Mesothelial cell of epicardium (in vitro differentiated cells): ENCODE results near the gene CASP9. TPM values are rescaled to one million over a fixed set of nuclear protein-coding genes. Genes with fewer than 3 reads are reported as not detected.
"Not testable (repeated sequence)": the region's sequence is repeated elsewhere in the genome, so short reads cannot be mapped to it uniquely, and the experiment has no call there.

Experiments used
- DNase-seq, 2 experiments: peaks; one replicate each; pipeline ENCODE4 v3.0.0; 2021; ENCODE audit warnings: low spot score in 2 of 2; ENCODE audit not compliant: unreplicated experiment in 2 of 2
- H3K27ac Mint-ChIP-seq: 2 replicates; pipeline ENCODE4 v1.8.0; 2021; ENCODE audit warnings: mixed read lengths
- H3K27me3 Mint-ChIP-seq: 2 replicates; pipeline ENCODE4 v1.8.0; 2021; ENCODE audit warnings: low read depth, mixed read lengths
- H3K36me3 Mint-ChIP-seq: 2 replicates; pipeline ENCODE4 v1.8.0; 2021; ENCODE audit warnings: mixed read lengths
- H3K4me1 Mint-ChIP-seq: 2 replicates; pipeline ENCODE4 v1.8.0; 2021; ENCODE audit warnings: mixed read lengths
- H3K4me3 Mint-ChIP-seq: 2 replicates; pipeline ENCODE4 v1.8.0; 2021; ENCODE audit warnings: mild to moderate bottlenecking, moderate library complexity, mixed read lengths
- H3K9me3 Mint-ChIP-seq: 2 replicates; pipeline ENCODE4 v1.8.0; 2021; ENCODE audit warnings: mixed read lengths
- total RNA-seq: library from RNA; stranded (reverse); gene quantifications from 3 replicates; pipeline ENCODE4 v1.2.1, GENCODE V29; 2021
- TF ChIP-seq, protein P1 (sequence below): fragments of 200-600 bp; sonication (generic); IDR thresholded peaks from one replicate; pipeline ENCODE4 v1.5.0; 2021; ENCODE audit warnings: antibody characterized with exemption; ENCODE audit not compliant: unreplicated experiment

The CASP9 gene
- total RNA-seq, 1 donor from 2014 or later: 23.0 TPM

DNA sequence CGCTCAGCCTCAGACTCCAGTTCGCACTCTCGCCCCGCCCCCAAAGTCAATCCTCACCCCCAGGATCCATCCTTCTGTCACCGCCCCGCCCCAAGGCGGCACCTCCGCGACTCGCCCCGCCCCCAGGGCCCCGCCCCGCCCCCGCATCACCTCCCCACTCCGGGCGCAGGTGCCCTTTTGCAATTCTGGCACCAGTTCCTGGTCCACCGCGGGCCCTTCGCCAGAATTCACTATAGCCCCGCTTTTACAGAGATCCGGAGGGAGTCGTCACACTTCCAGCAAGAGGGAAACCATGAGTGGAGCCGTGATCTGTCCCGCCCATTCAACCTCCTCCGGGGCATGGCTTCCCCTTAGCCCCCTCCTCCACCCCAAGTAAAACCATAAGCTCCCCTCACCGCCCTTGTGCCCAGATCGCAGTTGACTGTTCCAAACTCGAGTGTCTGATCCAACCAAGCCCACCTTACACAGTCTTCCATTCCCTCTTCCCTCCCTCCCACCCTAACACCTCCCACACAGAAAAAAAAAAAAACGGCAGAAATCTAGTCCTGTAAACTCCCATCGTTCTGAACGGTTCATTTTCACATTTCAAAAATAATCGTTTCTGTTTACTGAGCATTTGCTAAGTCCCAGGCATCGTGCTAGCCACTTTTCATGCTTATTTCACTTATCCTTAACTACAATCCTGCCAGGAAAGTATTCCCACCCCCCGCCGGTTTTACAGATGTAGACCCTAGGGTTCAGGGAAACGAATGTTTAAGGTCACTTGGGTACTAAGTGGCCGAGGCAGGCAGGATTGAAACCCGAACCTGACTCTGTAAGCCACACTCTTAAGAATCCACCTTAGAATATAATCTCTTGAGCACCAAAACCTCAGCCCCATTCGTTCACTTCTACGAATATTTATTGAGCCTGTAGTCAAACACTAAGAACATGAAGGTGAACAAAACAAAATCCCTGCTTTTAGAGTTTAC, 1.3 kb upstream of the CASP9 start:
- peak overlapping the region; percentile 90 for H3K4me3 Mint-ChIP-seq
- H3K27me3 Mint-ChIP-seq: no peaks in the 10 kb centered on the region
- peaks cover 2% of the 10 kb centered on the region for H3K36me3 Mint-ChIP-seq
- H3K4me1 Mint-ChIP-seq: peaks cover 36% of the 10 kb centered on the region
- DNase-seq: no peak
- TF ChIP-seq, protein P1, sequence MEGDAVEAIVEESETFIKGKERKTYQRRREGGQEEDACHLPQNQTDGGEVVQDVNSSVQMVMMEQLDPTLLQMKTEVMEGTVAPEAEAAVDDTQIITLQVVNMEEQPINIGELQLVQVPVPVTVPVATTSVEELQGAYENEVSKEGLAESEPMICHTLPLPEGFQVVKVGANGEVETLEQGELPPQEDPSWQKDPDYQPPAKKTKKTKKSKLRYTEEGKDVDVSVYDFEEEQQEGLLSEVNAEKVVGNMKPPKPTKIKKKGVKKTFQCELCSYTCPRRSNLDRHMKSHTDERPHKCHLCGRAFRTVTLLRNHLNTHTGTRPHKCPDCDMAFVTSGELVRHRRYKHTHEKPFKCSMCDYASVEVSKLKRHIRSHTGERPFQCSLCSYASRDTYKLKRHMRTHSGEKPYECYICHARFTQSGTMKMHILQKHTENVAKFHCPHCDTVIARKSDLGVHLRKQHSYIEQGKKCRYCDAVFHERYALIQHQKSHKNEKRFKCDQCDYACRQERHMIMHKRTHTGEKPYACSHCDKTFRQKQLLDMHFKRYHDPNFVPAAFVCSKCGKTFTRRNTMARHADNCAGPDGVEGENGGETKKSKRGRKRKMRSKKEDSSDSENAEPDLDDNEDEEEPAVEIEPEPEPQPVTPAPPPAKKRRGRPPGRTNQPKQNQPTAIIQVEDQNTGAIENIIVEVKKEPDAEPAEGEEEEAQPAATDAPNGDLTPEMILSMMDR: no peak
- no peaks in the 10 kb centered on the region for H3K9me3 Mint-ChIP-seq
- H3K27ac Mint-ChIP-seq: peak overlapping the region; percentile 100

DNA sequence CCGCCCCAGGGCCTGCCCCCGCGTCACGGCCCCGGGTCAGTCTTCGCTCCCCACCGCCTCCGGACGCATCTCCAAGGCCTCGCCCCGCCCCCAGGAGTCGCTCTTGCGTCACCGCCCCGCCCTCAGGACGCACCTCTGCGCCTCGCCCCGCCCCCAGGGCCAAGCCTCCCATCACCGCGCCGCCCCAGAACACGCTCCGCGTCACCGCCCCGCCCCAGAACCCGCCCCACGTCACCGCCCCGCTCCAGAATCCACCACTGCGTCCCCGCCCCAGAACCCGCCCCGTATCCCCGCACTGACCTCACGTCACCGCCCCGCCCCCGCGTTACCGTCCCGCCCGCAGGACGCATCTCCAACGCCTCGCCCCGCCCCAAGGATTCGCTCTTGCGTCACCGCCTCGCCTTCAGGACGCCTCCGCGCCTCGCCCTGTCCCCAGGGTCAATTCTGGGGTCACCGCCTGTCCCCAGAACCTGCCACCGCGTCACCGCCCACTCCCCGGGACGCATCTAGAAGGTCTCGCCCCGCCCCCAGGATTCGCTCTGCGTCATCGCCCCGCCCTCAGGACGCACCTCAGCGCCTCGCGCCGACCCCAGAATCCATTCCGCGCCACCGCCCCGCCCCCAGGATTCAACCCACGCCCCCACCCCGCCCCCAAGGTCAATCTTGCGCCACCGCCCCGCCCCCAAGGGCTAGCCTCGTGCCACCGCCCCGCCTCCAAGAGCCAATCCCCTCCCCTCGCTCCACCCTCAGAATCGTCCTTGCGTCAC, 451 bp upstream of the CASP9 start:
- Mint-ChIP-seq H3K27ac (peak overlapping the region; percentile 100), H3K9me3 (no peaks in the 10 kb centered on the region), H3K36me3 (no peaks in the 10 kb centered on the region), H3K27me3 (no peaks in the 10 kb centered on the region), H3K4me1 (peaks cover 36% of the 10 kb centered on the region), H3K4me3 (peak overlapping the region; percentile 90)
- peak; percentile 99 to 100 for DNase-seq
- TF ChIP-seq, protein P1: no peak

- Mint-ChIP-seq H3K36me3 (no peaks in the 10 kb centered on the region), H3K4me3 (peak overlapping the region; percentile 90), H3K27me3 (no peaks in the 10 kb centered on the region), H3K4me1 (peaks cover 34% of the 10 kb centered on the region), H3K27ac (peak overlapping the region; percentile 100), H3K9me3 (no peaks in the 10 kb centered on the region)
- TF ChIP-seq, protein P1: no peak
- DNase-seq: no peak
Observed at GRCh38 chr1:15523104-15524020, 653 bp downstream of the CASP9 start.

GRCh38 chr1:15522551-15522950, 1.5 kb downstream of the CASP9 start:
- TF ChIP-seq, protein P1: no peak
- no peak for DNase-seq
- H3K4me1 Mint-ChIP-seq: peaks cover 29% of the 10 kb centered on the region
- no peak overlapping the region for H3K4me3 Mint-ChIP-seq
- no peak overlapping the region for H3K27ac Mint-ChIP-seq
- no peaks in the 10 kb centered on the region for H3K27me3 Mint-ChIP-seq
- H3K36me3 Mint-ChIP-seq: peaks cover 4% of the 10 kb centered on the region
- H3K9me3 Mint-ChIP-seq: no peaks in the 10 kb centered on the region

DNA sequence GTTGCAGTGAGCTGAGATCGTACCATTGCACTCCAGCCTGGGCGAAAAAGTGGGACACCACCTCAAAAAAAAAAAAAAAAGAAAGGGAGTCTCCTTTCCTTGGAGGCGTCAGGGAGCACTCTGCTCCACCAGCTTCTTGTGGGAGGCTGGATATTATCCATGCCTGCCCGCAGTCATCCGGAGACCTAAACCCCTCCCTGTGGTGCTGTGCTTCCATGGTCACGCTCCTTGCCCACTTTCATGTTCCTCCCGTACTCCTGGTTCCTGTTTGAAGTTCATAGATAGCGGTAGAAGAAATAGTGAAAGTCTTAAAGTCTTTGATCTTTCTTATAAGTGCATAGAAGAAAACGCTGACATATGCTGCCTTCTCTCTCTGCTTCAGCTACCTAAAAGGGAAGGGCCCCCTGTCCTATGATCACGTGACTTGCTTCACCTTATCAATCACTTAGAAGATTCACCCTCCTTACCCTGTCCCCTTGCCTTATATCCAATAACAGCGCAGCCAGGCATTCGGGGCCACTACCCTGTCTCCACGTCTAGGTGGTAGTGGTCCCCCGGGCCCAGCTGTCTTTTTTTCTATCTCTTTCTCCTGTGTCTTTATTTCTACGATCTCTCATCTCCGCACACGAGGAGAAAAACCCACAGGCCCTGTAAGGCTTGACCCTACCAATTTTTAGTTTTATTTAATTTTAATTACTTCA, 2.7 kb downstream of the CASP9 start:
- not testable (repeated sequence) for DNase-seq, H3K9me3 Mint-ChIP-seq, H3K27me3 Mint-ChIP-seq, H3K4me3 Mint-ChIP-seq
- Mint-ChIP-seq H3K36me3 (peaks cover 13% of the 10 kb centered on the region), H3K27ac (peak overlapping the region; percentile 23), H3K4me1 (peaks cover 25% of the 10 kb centered on the region)
